ENCODE data around the gene FGFR2. TPM values are rescaled to one million over a fixed set of nuclear protein-coding genes. Genes with fewer than 3 reads are reported as not detected.

The FGFR2 gene
- polyA plus RNA-seq, 1 donor from 2014 or later: 14.8 TPM

- H3K27ac ChIP-seq (ENCODE audit: low read length): no peak overlapping the region
Observed at GRCh38 chr10:121631365-121632029, 33.3 kb upstream of the FGFR2 start.

GRCh38 chr10:121628859-121629258, 30.6 kb upstream of the FGFR2 start:
- Histone ChIP-seq H3K4me3 (ENCODE audit: low read length) (no peak overlapping the region), H4K20me1 (ENCODE audit: insufficient read depth) (no peaks in the 10 kb centered on the region), H3F3A (ENCODE audit: insufficient read depth, low read length, poor library complexity, severe bottlenecking) (no peaks in the 10 kb centered on the region), H2AFZ (ENCODE audit: low read depth, low read length) (no peak overlapping the region), H3K9ac (ENCODE audit: low read length) (no peak overlapping the region), H3K27ac (ENCODE audit: low read length) (no peak overlapping the region), H3K4me2 (ENCODE audit: low read length) (no peak overlapping the region), H3K9me2 (ENCODE audit: insufficient read depth, low read length) (no peaks in the 10 kb centered on the region), H3K79me2 (replicated peaks; ENCODE audit: insufficient read depth, low read length) (no peaks in the 10 kb centered on the region), H3K36me3 (ENCODE audit: insufficient read depth, low read length) (no peaks in the 10 kb centered on the region), H3K27me3 (ENCODE audit: insufficient read depth, low read depth, low read length) (no peaks in the 10 kb centered on the region), H3K9me3 (ENCODE audit: low read length) (no peaks in the 10 kb centered on the region)
- TF ChIP-seq RAD21 (conservative IDR thresholded peaks at IDR 0.05): no peak
- no peak for TF ChIP-seq POLR2AphosphoS5 (IDR thresholded peaks at IDR 0.05)
- TF ChIP-seq CTCF (IDR thresholded peaks at IDR 0.05; ENCODE audit: poor library complexity, severe bottlenecking): peak; percentile 8
- TF ChIP-seq MXI1 (conservative IDR thresholded peaks at IDR 0.05; ENCODE audit: poor library complexity, severe bottlenecking): no peak
- no peak for TF ChIP-seq EP300 (conservative IDR thresholded peaks at IDR 0.05; ENCODE audit: poor library complexity, severe bottlenecking)
- no peak for TF ChIP-seq TAF1 (IDR thresholded peaks at IDR 0.05; ENCODE audit: low read depth)

More at GRCh38 chr10:121631365-121632029, 33.3 kb upstream of the FGFR2 start:
- Histone ChIP-seq H2AFZ (ENCODE audit: low read depth, low read length) (no peak overlapping the region), H3K4me2 (ENCODE audit: low read length) (no peak overlapping the region), H3K36me3 (ENCODE audit: insufficient read depth, low read length) (no peaks in the 10 kb centered on the region), H3F3A (ENCODE audit: insufficient read depth, low read length, poor library complexity, severe bottlenecking) (no peaks in the 10 kb centered on the region), H4K20me1 (ENCODE audit: insufficient read depth) (no peaks in the 10 kb centered on the region), H3K9me2 (ENCODE audit: insufficient read depth, low read length) (no peaks in the 10 kb centered on the region), H3K4me3 (ENCODE audit: low read length) (no peak overlapping the region), H3K9ac (ENCODE audit: low read length) (no peak overlapping the region), H3K79me2 (replicated peaks; ENCODE audit: insufficient read depth, low read length) (no peaks in the 10 kb centered on the region), H3K27me3 (ENCODE audit: insufficient read depth, low read depth, low read length) (no peaks in the 10 kb centered on the region), H3K9me3 (ENCODE audit: low read length) (no peaks in the 10 kb centered on the region)
- TF ChIP-seq CTCF (IDR thresholded peaks at IDR 0.05; ENCODE audit: poor library complexity, severe bottlenecking) (no peak), TAF1 (IDR thresholded peaks at IDR 0.05; ENCODE audit: low read depth) (no peak), MXI1 (conservative IDR thresholded peaks at IDR 0.05; ENCODE audit: poor library complexity, severe bottlenecking) (no peak), EP300 (conservative IDR thresholded peaks at IDR 0.05; ENCODE audit: poor library complexity, severe bottlenecking) (no peak), EZH2 (IDR thresholded peaks at IDR 0.05; ENCODE audit: borderline replicate concordance, insufficient read depth, low read length, poor library complexity, severe bottlenecking) (no peak), REST (IDR thresholded peaks at IDR 0.05; ENCODE audit: borderline replicate concordance) (no peak), POLR2AphosphoS5 (IDR thresholded peaks at IDR 0.05) (no peak), RAD21 (conservative IDR thresholded peaks at IDR 0.05) (no peak), SMC3 (conservative IDR thresholded peaks at IDR 0.05; ENCODE audit: poor library complexity) (no peak)
